ENCODE data around the gene RNF39.
A peak's percentile ranks its signal among the peaks of the same experiment; 100 is the strongest.

The RNF39 gene

GRCh38 chr6:30103872-30104179 is 28.3 kb upstream of the RNF39 start:
- H3K4me2 ChIP-seq (ENCODE audit: low read depth, low read length, poor library complexity, severe bottlenecking), result peak overlapping the region; percentile 79

DNA sequence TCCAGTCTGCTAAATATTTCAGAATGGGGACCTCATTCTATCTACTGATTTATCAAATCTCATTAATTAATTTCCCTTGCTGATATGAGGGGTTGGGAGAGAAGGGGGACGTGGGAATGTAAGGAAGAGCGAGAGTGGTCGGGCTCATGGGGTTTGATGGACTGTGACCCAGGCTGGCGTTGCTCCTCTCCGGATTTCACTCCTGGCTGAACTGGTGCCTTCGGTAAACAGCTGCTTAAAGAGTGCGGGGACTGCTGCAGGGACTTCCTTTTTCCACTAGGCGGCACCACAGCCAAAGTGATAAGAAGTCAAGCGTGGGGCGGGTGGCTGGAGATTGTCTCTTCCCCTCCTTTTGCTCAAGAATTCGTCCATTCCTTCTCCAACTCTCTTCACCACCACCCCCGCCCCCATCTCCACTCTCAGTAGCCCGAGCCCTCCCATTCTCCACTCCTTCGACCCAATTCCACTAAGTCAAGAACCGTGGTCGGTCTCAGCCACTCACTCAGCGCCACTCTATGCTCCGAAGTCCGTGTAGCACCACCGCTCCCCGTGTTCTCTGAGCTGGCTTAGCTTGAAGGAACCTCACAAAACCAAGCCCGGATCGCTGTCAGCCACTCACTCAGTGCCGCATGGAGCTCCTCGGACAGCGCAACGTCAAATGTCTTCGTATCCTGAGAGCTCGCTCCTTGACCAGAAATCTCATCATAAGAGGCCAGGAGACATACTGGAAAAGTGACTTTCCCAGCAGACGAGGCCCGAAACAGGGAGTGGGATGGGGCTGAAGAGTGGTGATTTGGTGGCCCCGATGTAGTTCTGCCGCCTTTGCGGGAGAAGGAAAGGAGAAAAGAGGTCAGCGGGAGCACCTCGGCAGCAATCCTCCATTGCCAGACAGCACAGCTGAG is 27.7 kb upstream of the RNF39 start:
- Histone ChIP-seq H3K4me2 (ENCODE audit: low read depth, low read length, poor library complexity, severe bottlenecking) (peak overlapping the region; percentile 79), H2AFZ (ENCODE audit: low read length) (peak overlapping the region; percentile 94), H3K4me3 (ENCODE audit: low read length, poor library complexity, severe bottlenecking) (peak overlapping the region; percentile 71), H3K4me1 (ENCODE audit: insufficient read depth, low read length, poor library complexity, severe bottlenecking) (peaks cover 18% of the 10 kb centered on the region), H4K20me1 (ENCODE audit: insufficient read depth, low read length, poor library complexity, severe bottlenecking) (no peaks in the 10 kb centered on the region), H3K36me3 (ENCODE audit: insufficient read depth, low read length) (no peaks in the 10 kb centered on the region), H3K9me3 (ENCODE audit: insufficient read depth, low read depth, low read length) (no peaks in the 10 kb centered on the region), H3K9ac (ENCODE audit: low read depth, low read length, poor library complexity, severe bottlenecking) (peak overlapping the region; percentile 61), H3K79me2 (ENCODE audit: insufficient read depth, low read length) (no peaks in the 10 kb centered on the region), H3F3A (ENCODE audit: low read depth) (no peaks in the 10 kb centered on the region), H3K27me3 (ENCODE audit: insufficient read depth, low read length, poor library complexity, severe bottlenecking) (no peaks in the 10 kb centered on the region), H3K9me2 (replicated peaks; ENCODE audit: low read depth, low read length) (no peaks in the 10 kb centered on the region)
- no peak for TF ChIP-seq EZH2phosphoT487 (IDR thresholded peaks at IDR 0.05; ENCODE audit: borderline replicate concordance)
- TF ChIP-seq CTCF (conservative IDR thresholded peaks at IDR 0.05; ENCODE audit: low read length), result peak; percentile 94

More at GRCh38 chr6:30103872-30104179, 28.3 kb upstream of the RNF39 start:
- Histone ChIP-seq H3K9ac (ENCODE audit: low read depth, low read length, poor library complexity, severe bottlenecking) (peak overlapping the region; percentile 61), H3K4me1 (ENCODE audit: insufficient read depth, low read length, poor library complexity, severe bottlenecking) (peaks cover 17% of the 10 kb centered on the region), H3K9me3 (ENCODE audit: insufficient read depth, low read depth, low read length) (no peaks in the 10 kb centered on the region), H3K4me3 (ENCODE audit: low read length, poor library complexity, severe bottlenecking) (peak overlapping the region; percentile 71), H2AFZ (ENCODE audit: low read length) (peak overlapping the region; percentile 94), H3K27me3 (ENCODE audit: insufficient read depth, low read length, poor library complexity, severe bottlenecking) (no peaks in the 10 kb centered on the region), H3K36me3 (ENCODE audit: insufficient read depth, low read length) (no peaks in the 10 kb centered on the region), H3K9me2 (replicated peaks; ENCODE audit: low read depth, low read length) (no peaks in the 10 kb centered on the region), H3K79me2 (ENCODE audit: insufficient read depth, low read length) (no peaks in the 10 kb centered on the region), H3F3A (ENCODE audit: low read depth) (no peaks in the 10 kb centered on the region), H4K20me1 (ENCODE audit: insufficient read depth, low read length, poor library complexity, severe bottlenecking) (no peaks in the 10 kb centered on the region)
- TF ChIP-seq EZH2phosphoT487 (IDR thresholded peaks at IDR 0.05; ENCODE audit: borderline replicate concordance) (no peak), CTCF (conservative IDR thresholded peaks at IDR 0.05; ENCODE audit: low read length) (no peak)

- Histone ChIP-seq H3K79me2 (ENCODE audit: insufficient read depth, low read length) (no peaks in the 10 kb centered on the region), H3K4me1 (ENCODE audit: insufficient read depth, low read length, poor library complexity, severe bottlenecking) (peaks cover 25% of the 10 kb centered on the region), H3K4me2 (ENCODE audit: low read depth, low read length, poor library complexity, severe bottlenecking) (peak overlapping the region; percentile 79), H2AFZ (ENCODE audit: low read length) (peak overlapping the region; percentile 94), H4K20me1 (ENCODE audit: insufficient read depth, low read length, poor library complexity, severe bottlenecking) (no peaks in the 10 kb centered on the region), H3K9me3 (ENCODE audit: insufficient read depth, low read depth, low read length) (no peaks in the 10 kb centered on the region), H3K36me3 (ENCODE audit: insufficient read depth, low read length) (no peaks in the 10 kb centered on the region), H3F3A (ENCODE audit: low read depth) (no peaks in the 10 kb centered on the region), H3K9me2 (replicated peaks; ENCODE audit: low read depth, low read length) (no peaks in the 10 kb centered on the region), H3K9ac (ENCODE audit: low read depth, low read length, poor library complexity, severe bottlenecking) (peak overlapping the region; percentile 61), H3K4me3 (ENCODE audit: low read length, poor library complexity, severe bottlenecking) (peak overlapping the region; percentile 71), H3K27me3 (ENCODE audit: insufficient read depth, low read length, poor library complexity, severe bottlenecking) (no peaks in the 10 kb centered on the region)
- no peak for TF ChIP-seq CTCF (conservative IDR thresholded peaks at IDR 0.05; ENCODE audit: low read length)
Observed at GRCh38 chr6:30102414-30102969, 26.9 kb upstream of the RNF39 start.

Data from Loucy (cell line).